ENCODE measurements around the gene SAMSN1.
"Not testable (repeated sequence)": the region's sequence is repeated elsewhere in the genome, so short reads cannot be mapped to it uniquely, and the experiment has no call there.

The SAMSN1 gene

GRCh38 chr21:14500873-14501272 is 45.2 kb downstream of the SAMSN1 start:
- H3K27ac ChIP-seq: no peak overlapping the region
- no peaks in the 10 kb centered on the region for H3K9me3 ChIP-seq (ENCODE audit: control insufficient read depth, low read length)
- no peak overlapping the region for H3K9ac ChIP-seq
- no peaks in the 10 kb centered on the region for H3K36me3 ChIP-seq (ENCODE audit: control insufficient read depth, insufficient read depth, low read length)
- H3K79me2 ChIP-seq: no peaks in the 10 kb centered on the region
- no peak overlapping the region for H3K4me3 ChIP-seq (ENCODE audit: low read depth, low read length)
- H3K4me2 ChIP-seq (ENCODE audit: low read length): no peak overlapping the region
- H3K27me3 ChIP-seq (ENCODE audit: control insufficient read depth, insufficient read depth, low read length): no peaks in the 10 kb centered on the region
- no peak for TF ChIP-seq CTCF (IDR thresholded peaks at IDR 0.05)
- no peaks in the 10 kb centered on the region for H3K4me1 ChIP-seq
- no peak overlapping the region for H2AFZ ChIP-seq

- no peak overlapping the region for H3K9ac ChIP-seq
- H3K27me3 ChIP-seq (ENCODE audit: control insufficient read depth, insufficient read depth, low read length): no peaks in the 10 kb centered on the region
- no peak overlapping the region for H3K4me3 ChIP-seq (ENCODE audit: low read depth, low read length)
- no peaks in the 10 kb centered on the region for H3K4me1 ChIP-seq
- no peak for TF ChIP-seq CTCF (IDR thresholded peaks at IDR 0.05)
- H3K4me2 ChIP-seq (ENCODE audit: low read length): no peak overlapping the region
- H2AFZ ChIP-seq: no peak overlapping the region
- H3K36me3 ChIP-seq (ENCODE audit: control insufficient read depth, insufficient read depth, low read length): no peaks in the 10 kb centered on the region
- no peaks in the 10 kb centered on the region for H3K9me3 ChIP-seq (ENCODE audit: control insufficient read depth, low read length)
- no peaks in the 10 kb centered on the region for H3K79me2 ChIP-seq
- H3K27ac ChIP-seq: no peak overlapping the region
Observed at GRCh38 chr21:14499316-14499715, 46.8 kb downstream of the SAMSN1 start.

GRCh38 chr21:14497825-14498224 is 48.3 kb downstream of the SAMSN1 start:
- no peaks in the 10 kb centered on the region for H3K36me3 ChIP-seq (ENCODE audit: control insufficient read depth, insufficient read depth, low read length)

GRCh38 chr21:14495075-14495474 is 51.0 kb downstream of the SAMSN1 start:
- Histone ChIP-seq H3K4me1 (no peaks in the 10 kb centered on the region), H2AFZ (no peak overlapping the region), H3K79me2 (no peaks in the 10 kb centered on the region), H3K9ac (no peak overlapping the region), H3K36me3 (ENCODE audit: control insufficient read depth, insufficient read depth, low read length) (no peaks in the 10 kb centered on the region), H3K4me2 (ENCODE audit: low read length) (no peak overlapping the region), H3K9me3 (ENCODE audit: control insufficient read depth, low read length) (no peaks in the 10 kb centered on the region), H3K27me3 (ENCODE audit: control insufficient read depth, insufficient read depth, low read length) (no peaks in the 10 kb centered on the region), H3K4me3 (ENCODE audit: low read depth, low read length) (no peak overlapping the region), H3K27ac (no peak overlapping the region)
- no peak for TF ChIP-seq CTCF (IDR thresholded peaks at IDR 0.05)

More at GRCh38 chr21:14497825-14498224, 48.3 kb downstream of the SAMSN1 start:
- no peak for TF ChIP-seq CTCF (IDR thresholded peaks at IDR 0.05)
- Histone ChIP-seq H3K27ac (no peak overlapping the region), H3K4me2 (ENCODE audit: low read length) (no peak overlapping the region), H3K4me3 (ENCODE audit: low read depth, low read length) (no peak overlapping the region), H2AFZ (no peak overlapping the region), H3K9me3 (ENCODE audit: control insufficient read depth, low read length) (no peaks in the 10 kb centered on the region), H3K79me2 (no peaks in the 10 kb centered on the region), H3K4me1 (no peaks in the 10 kb centered on the region), H3K9ac (no peak overlapping the region), H3K27me3 (ENCODE audit: control insufficient read depth, insufficient read depth, low read length) (no peaks in the 10 kb centered on the region)

- not testable (repeated sequence) for H3K4me3 ChIP-seq (ENCODE audit: low read depth, low read length); H3K9ac ChIP-seq; H3K36me3 ChIP-seq (ENCODE audit: control insufficient read depth, insufficient read depth, low read length); H2AFZ ChIP-seq; H3K9me3 ChIP-seq (ENCODE audit: control insufficient read depth, low read length); H3K79me2 ChIP-seq; H3K4me2 ChIP-seq (ENCODE audit: low read length); H3K27ac ChIP-seq; H3K27me3 ChIP-seq (ENCODE audit: control insufficient read depth, insufficient read depth, low read length); H3K4me1 ChIP-seq
Observed at GRCh38 chr21:14494181-14494580, 51.9 kb downstream of the SAMSN1 start.

All from parathyroid adenoma (tissue), 2 donors.